ENCODE data around the gene SAMSN1.
A peak's percentile ranks its signal among the peaks of the same experiment; 100 is the strongest.

Gene SAMSN1

DNA sequence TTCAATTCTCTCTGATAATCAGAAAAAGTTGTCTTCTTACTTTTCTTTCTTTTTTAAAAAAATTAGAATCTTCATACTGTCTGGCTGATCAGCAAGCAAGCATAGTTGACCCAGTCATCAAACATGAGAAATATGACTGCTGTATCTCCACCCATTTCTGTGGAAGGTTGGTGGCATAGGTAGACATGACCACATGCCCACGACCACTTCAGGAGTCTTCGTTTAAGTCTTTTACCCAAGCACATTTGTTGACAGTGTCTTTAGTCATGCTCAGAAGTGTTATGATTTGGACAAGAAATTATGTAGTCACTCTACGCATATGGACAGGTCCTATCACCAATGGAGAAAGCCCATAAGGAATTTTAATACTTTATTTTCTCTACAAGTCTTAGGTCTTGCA is 88.4 kb downstream of the SAMSN1 start:
- Histone ChIP-seq H3K9me3 (ENCODE audit: control insufficient read depth, low read length) (no peaks in the 10 kb centered on the region), H3K27ac (ENCODE audit: low read depth, low read length, severe bottlenecking) (no peak overlapping the region), H3K36me3 (ENCODE audit: control insufficient read depth, insufficient read depth, low read length) (no peaks in the 10 kb centered on the region), H3K4me3 (ENCODE audit: extremely low read depth, insufficient read depth, low read length, poor library complexity, severe bottlenecking) (no peak overlapping the region), H3K4me1 (ENCODE audit: control insufficient read depth, insufficient read depth, low read length, poor library complexity, severe bottlenecking) (no peaks in the 10 kb centered on the region)
- 90 to 100% methylated on average over 1 to 2 of the region's 3 CpGs for WGBS, 2 experiments (ENCODE audit: insufficient coverage in 2 of 2)

- H3K36me3 ChIP-seq (ENCODE audit: control insufficient read depth, insufficient read depth, low read length) = no peaks in the 10 kb centered on the region
- no peaks in the 10 kb centered on the region for H3K9me3 ChIP-seq (ENCODE audit: control insufficient read depth, low read length)
- H3K4me3 ChIP-seq (ENCODE audit: extremely low read depth, insufficient read depth, low read length, poor library complexity, severe bottlenecking) = no peak overlapping the region
- WGBS, 2 experiments (ENCODE audit: insufficient coverage in 2 of 2) = no CpG with 5 or more reads among the region's 1 CpG
- no peak overlapping the region for H3K27ac ChIP-seq (ENCODE audit: low read depth, low read length, severe bottlenecking)
- H3K4me1 ChIP-seq (ENCODE audit: control insufficient read depth, insufficient read depth, low read length, poor library complexity, severe bottlenecking) = no peaks in the 10 kb centered on the region
Measured at GRCh38 chr21:14456911-14457310, 89.2 kb downstream of the SAMSN1 start.

- Histone ChIP-seq H3K4me1 (ENCODE audit: control insufficient read depth, insufficient read depth, low read length, poor library complexity, severe bottlenecking) (no peaks in the 10 kb centered on the region), H3K27ac (ENCODE audit: low read depth, low read length, severe bottlenecking) (peak overlapping the region; percentile 61)
- 42 to 61% methylated on average over 2 to 4 of the region's 8 CpGs for WGBS, 2 experiments (ENCODE audit: insufficient coverage in 2 of 2)
Measured at GRCh38 chr21:14454016-14455009, 91.8 kb downstream of the SAMSN1 start.

GRCh38 chr21:14453339-14454015 is 92.6 kb downstream of the SAMSN1 start:
- Histone ChIP-seq H3K27ac (ENCODE audit: low read depth, low read length, severe bottlenecking) (no peak overlapping the region), H3K9me3 (ENCODE audit: control insufficient read depth, low read length) (no peaks in the 10 kb centered on the region), H3K36me3 (ENCODE audit: control insufficient read depth, insufficient read depth, low read length) (no peaks in the 10 kb centered on the region), H3K4me1 (ENCODE audit: control insufficient read depth, insufficient read depth, low read length, poor library complexity, severe bottlenecking) (no peaks in the 10 kb centered on the region), H3K4me3 (ENCODE audit: extremely low read depth, insufficient read depth, low read length, poor library complexity, severe bottlenecking) (no peak overlapping the region)
- 100% methylated on average over 1 of the region's 4 CpGs; no CpG with 5 or more reads in 1 of the 2 experiments for WGBS, 2 experiments (ENCODE audit: insufficient coverage in 2 of 2)

More at GRCh38 chr21:14454016-14455009, 91.8 kb downstream of the SAMSN1 start:
- Histone ChIP-seq H3K4me3 (ENCODE audit: extremely low read depth, insufficient read depth, low read length, poor library complexity, severe bottlenecking) (no peak overlapping the region), H3K36me3 (ENCODE audit: control insufficient read depth, insufficient read depth, low read length) (no peaks in the 10 kb centered on the region), H3K9me3 (ENCODE audit: control insufficient read depth, low read length) (no peaks in the 10 kb centered on the region)

GRCh38 chr21:14452727-14453241 is 93.3 kb downstream of the SAMSN1 start:
- Histone ChIP-seq H3K36me3 (ENCODE audit: control insufficient read depth, insufficient read depth, low read length) (no peaks in the 10 kb centered on the region), H3K9me3 (ENCODE audit: control insufficient read depth, low read length) (no peaks in the 10 kb centered on the region), H3K4me1 (ENCODE audit: control insufficient read depth, insufficient read depth, low read length, poor library complexity, severe bottlenecking) (no peaks in the 10 kb centered on the region), H3K4me3 (ENCODE audit: extremely low read depth, insufficient read depth, low read length, poor library complexity, severe bottlenecking) (no peak overlapping the region), H3K27ac (ENCODE audit: low read depth, low read length, severe bottlenecking) (no peak overlapping the region)
- 80 to 93% methylated on average over 2 to 3 of the region's 7 CpGs for WGBS, 2 experiments (ENCODE audit: insufficient coverage in 2 of 2)

DNA sequence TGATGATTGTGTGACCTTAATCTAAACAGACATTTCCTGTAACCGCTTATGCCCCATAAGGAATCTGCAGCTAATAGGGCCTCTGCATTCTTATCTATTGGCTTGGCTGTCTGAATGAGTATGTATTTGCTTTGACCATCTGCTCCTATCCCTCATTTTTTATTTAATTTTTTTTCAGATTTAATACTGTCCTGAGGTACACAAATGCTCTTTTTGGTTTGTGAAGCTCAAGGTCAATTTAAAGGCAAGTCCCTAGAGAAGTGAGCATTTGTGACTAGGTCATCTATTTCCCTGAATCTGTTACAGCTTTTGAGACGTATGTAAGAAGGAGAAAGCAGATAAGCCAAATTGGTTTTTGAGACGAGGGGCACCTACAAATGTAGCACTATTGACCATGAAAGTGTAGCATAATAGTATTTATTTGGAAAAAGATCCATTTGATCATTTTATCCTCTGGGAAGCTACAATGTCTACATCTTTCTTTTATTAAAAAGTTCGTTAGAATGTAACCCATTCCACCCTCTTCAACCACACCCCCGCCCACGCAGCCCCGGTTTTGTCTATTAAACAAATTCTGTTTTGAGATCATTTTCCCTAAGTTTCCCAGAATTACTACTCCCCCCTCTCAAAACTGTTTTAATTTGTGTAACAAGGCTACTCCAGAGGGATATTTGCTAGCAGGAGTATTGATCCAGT is 93.9 kb downstream of the SAMSN1 start:
- Histone ChIP-seq H3K36me3 (ENCODE audit: control insufficient read depth, insufficient read depth, low read length) (no peaks in the 10 kb centered on the region), H3K27ac (ENCODE audit: low read depth, low read length, severe bottlenecking) (no peak overlapping the region), H3K9me3 (ENCODE audit: control insufficient read depth, low read length) (no peaks in the 10 kb centered on the region), H3K4me1 (ENCODE audit: control insufficient read depth, insufficient read depth, low read length, poor library complexity, severe bottlenecking) (no peaks in the 10 kb centered on the region), H3K4me3 (ENCODE audit: extremely low read depth, insufficient read depth, low read length, poor library complexity, severe bottlenecking) (no peak overlapping the region)
- 85 to 97% methylated on average over 3 to 4 of the region's 7 CpGs for WGBS, 2 experiments (ENCODE audit: insufficient coverage in 2 of 2)

GRCh38 chr21:14451546-14451945 is 94.6 kb downstream of the SAMSN1 start:
- no peak overlapping the region for H3K4me3 ChIP-seq (ENCODE audit: extremely low read depth, insufficient read depth, low read length, poor library complexity, severe bottlenecking)
- H3K9me3 ChIP-seq (ENCODE audit: control insufficient read depth, low read length) = no peaks in the 10 kb centered on the region
- no peak overlapping the region for H3K27ac ChIP-seq (ENCODE audit: low read depth, low read length, severe bottlenecking)
- no peaks in the 10 kb centered on the region for H3K36me3 ChIP-seq (ENCODE audit: control insufficient read depth, insufficient read depth, low read length)
- H3K4me1 ChIP-seq (ENCODE audit: control insufficient read depth, insufficient read depth, low read length, poor library complexity, severe bottlenecking) = no peaks in the 10 kb centered on the region
- no CpG with 5 or more reads among the region's 2 CpGs for WGBS, 2 experiments (ENCODE audit: insufficient coverage in 2 of 2)

GRCh38 chr21:14448784-14449183 is 97.3 kb downstream of the SAMSN1 start:
- H3K4me3 ChIP-seq (ENCODE audit: extremely low read depth, insufficient read depth, low read length, poor library complexity, severe bottlenecking) = no peak overlapping the region
- H3K9me3 ChIP-seq (ENCODE audit: control insufficient read depth, low read length) = no peaks in the 10 kb centered on the region
- WGBS, 2 experiments (ENCODE audit: insufficient coverage in 2 of 2) = no CpG with 5 or more reads among the region's 1 CpG
- no peaks in the 10 kb centered on the region for H3K4me1 ChIP-seq (ENCODE audit: control insufficient read depth, insufficient read depth, low read length, poor library complexity, severe bottlenecking)
- H3K27ac ChIP-seq (ENCODE audit: low read depth, low read length, severe bottlenecking) = no peak overlapping the region
- H3K36me3 ChIP-seq (ENCODE audit: control insufficient read depth, insufficient read depth, low read length) = no peaks in the 10 kb centered on the region

GRCh38 chr21:14438211-14438610 is 107.9 kb downstream of the SAMSN1 start:
- Histone ChIP-seq H3K36me3 (ENCODE audit: control insufficient read depth, insufficient read depth, low read length) (no peaks in the 10 kb centered on the region), H3K9me3 (ENCODE audit: control insufficient read depth, low read length) (no peaks in the 10 kb centered on the region), H3K4me1 (ENCODE audit: control insufficient read depth, insufficient read depth, low read length, poor library complexity, severe bottlenecking) (no peaks in the 10 kb centered on the region), H3K4me3 (ENCODE audit: extremely low read depth, insufficient read depth, low read length, poor library complexity, severe bottlenecking) (no peak overlapping the region), H3K27ac (ENCODE audit: low read depth, low read length, severe bottlenecking) (no peak overlapping the region)
- WGBS, 2 experiments (ENCODE audit: insufficient coverage in 2 of 2) = 75 to 88% methylated on average over 1 of the region's 4 CpGs

- WGBS, 2 experiments (ENCODE audit: insufficient coverage in 2 of 2) = 100% methylated on average over 1 of the region's 1 CpG; no CpG with 5 or more reads in 1 of the 2 experiments
- no peaks in the 10 kb centered on the region for H3K4me1 ChIP-seq (ENCODE audit: control insufficient read depth, insufficient read depth, low read length, poor library complexity, severe bottlenecking)
- no peak overlapping the region for H3K4me3 ChIP-seq (ENCODE audit: extremely low read depth, insufficient read depth, low read length, poor library complexity, severe bottlenecking)
- H3K27ac ChIP-seq (ENCODE audit: low read depth, low read length, severe bottlenecking) = no peak overlapping the region
- H3K9me3 ChIP-seq (ENCODE audit: control insufficient read depth, low read length) = no peaks in the 10 kb centered on the region
- no peaks in the 10 kb centered on the region for H3K36me3 ChIP-seq (ENCODE audit: control insufficient read depth, insufficient read depth, low read length)
Measured at GRCh38 chr21:14435423-14435822, 110.7 kb downstream of the SAMSN1 start.

Measured in mesodermal cell (in vitro differentiated cells).